NCI-H2196 treated with DMSO at 0.1 percent for 48 hours (cell line): ENCODE data around the gene NLGN2.
"Not testable (repeated sequence)": the region's sequence is repeated elsewhere in the genome, so short reads cannot be mapped to it uniquely, and the experiment has no call there.

Source experiments
- DNase-seq: peaks from one replicate; lab custom pipeline; 2025; ENCODE audit not compliant: unreplicated experiment; lab: John Stamatoyannopoulos, UW

Gene NLGN2

DNA sequence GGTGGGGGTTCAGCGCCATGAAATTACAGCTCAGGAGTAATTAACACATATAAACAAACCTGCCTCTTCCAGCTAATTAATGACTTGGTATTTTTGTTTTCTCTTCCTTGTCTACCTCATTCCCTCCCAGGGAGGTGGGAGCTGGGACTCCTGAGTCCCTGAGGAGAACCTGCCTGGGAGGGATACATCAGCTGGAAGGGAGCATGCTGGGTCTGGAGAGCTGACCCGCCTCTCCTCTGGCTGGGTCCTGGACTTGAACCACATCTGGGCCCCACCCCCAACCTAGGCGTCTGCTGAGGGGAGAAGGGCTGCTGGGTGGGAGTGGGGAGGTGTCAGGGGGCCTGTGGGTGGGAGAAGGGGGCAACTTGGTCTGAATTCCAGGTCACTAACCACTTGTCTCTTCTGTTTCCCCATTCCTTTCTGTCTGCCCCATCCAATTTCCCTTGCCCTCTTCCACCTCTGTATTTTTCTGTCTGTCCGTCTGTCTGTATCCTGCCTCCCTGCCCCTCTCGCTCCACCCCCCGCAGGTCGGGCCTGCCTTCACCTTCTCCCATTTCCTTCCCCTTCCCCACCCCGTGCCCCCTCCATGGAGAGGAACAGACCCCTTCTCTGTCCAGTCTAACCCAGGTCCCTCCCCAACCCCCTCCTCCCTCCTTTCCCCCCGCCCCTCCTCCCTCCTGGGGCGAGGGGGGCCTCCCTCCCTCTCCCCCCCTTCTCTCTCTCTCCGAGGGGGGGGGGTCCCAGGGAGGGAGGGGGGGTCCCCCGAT lies at the start of gene NLGN2:
Gene NLGN2 (plus strand): TSS at position 361 of the 767 bp plus-strand sequence. CDS start 411 bp downstream, outside the sequence.
- no peak for DNase-seq

DNA sequence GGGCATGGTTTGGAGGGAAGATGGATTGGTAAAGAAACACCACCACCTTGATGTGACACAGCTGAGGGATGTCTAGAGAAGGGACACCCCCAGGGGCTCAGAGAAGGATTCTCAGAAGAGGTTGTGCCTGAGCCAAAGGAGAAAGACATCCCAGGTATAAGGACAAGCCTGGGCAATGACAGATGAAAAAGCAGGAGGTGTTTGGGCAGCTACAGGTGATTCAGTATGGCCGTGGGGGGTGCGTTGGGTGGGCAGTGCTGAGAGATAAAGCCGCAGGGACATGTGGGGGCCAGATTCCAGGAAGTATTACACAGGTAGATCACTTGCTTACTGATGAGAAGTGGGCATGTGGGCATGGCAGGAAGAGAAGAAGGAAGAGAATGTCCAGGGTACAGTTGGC lies 45.7 kb upstream of the NLGN2 start:
- DNase-seq = no peak

DNA sequence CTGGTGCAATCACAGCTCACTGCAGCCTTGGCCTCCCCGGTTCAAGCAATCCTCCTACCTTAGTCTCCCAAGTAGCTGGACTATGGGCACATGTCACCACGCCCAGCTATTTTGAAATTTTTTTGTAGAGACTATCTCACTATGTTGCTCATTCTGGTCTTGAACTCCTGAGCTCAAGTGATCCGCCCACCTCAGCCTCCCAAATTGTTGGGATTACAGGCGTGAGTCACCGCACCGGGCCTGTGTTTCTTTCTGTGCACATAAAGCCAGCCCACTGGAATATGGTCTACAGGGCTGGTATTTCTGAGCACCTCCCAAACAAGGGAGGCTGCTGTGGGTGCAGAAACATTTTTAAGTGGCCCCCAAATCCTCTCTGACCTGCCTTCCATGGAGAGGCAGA lies 44.3 kb upstream of the NLGN2 start:
- no peak for DNase-seq

DNA sequence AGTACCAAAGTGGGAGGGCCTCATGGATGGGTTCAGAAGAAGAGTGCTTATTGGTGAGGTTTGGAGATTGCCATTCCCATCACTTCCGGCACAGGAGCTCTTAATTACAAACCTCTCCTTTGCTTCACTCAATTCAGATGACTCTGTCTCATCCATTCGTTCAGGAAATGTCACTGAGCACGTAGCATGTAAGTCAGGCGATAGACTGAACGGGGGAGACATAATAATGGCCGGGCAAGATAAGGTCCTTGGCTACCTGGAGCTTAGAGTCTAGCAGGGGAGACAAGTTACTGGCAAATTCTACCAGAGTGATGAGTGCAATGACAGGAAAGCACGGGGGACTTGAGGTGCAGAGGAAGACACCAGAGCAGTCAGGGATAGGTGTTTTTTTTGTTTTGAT lies 41.7 kb upstream of the NLGN2 start:
- not testable (repeated sequence) for DNase-seq

DNA sequence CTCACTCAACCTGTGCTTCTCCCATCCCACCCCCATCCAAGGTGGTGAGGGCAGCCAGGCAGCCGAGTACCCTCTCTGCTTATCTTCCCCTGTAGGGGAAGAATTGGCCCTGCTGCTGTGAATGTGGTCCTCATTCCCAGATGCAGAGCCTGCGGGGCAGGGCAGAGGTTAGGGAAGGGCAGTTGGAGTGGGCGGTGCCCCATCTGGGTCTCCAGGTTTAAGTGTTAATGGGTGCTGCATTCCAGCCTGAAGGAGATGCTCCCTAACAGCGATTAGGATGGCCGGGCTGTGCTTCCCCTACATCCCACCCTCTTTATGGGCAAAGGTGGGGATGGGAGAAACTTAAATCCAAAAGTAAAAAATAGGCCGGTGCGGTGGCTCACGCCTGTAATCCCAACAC lies 40.6 kb upstream of the NLGN2 start:
- no peak for DNase-seq

DNA sequence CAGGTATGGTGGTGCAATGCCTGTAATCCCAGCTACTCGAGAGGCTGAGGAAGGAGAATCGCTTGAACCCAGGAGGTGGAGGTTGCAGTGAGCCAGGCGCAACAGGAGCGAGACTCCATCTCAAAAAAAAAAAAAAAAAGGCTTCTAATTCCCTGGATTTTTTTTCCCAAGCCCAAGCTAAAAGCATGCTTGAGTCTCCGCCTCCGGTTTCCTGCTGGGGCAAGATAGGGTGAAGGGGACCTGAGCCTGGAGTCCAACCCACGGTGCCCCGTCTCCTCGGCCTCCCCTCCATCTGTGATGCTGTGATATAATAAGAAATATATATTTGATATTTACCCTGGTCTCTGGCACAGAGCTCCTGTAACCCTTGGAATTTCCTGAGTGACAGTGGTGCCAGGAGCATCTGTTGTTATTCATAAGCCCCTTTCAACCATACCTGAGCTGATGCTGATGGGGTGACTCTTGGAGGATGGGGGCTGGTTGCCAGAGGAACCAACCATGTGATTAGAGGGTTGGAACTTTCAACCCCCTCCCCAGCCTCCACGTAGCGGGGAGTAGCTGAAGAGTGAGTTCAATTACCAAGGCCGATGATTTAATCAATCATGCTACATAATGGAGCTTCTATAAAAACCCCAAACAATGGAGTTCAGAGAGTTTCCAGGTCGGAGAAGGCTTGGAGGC lies 39.6 kb upstream of the NLGN2 start:
- no peak for DNase-seq

DNA sequence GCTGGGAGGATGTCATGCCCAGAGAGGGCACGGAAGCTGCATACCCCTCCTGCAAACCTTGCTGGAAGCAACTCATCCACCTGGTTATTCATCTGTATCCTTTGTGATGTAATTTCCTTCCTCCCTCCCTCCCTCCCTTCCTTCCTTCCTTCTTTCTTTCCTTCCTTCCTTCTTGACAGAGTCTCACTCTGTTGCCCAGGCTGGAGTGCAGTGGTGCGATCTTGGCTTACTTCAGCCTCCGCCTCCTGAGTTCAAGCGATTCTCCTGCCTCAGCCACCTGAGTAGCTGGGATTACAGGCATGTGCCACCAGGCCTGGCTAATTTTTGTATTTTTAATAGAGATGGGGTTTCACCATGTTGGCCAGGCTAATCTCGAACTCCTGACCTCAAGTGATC lies 39.0 kb upstream of the NLGN2 start:
- not testable (repeated sequence) for DNase-seq

DNA sequence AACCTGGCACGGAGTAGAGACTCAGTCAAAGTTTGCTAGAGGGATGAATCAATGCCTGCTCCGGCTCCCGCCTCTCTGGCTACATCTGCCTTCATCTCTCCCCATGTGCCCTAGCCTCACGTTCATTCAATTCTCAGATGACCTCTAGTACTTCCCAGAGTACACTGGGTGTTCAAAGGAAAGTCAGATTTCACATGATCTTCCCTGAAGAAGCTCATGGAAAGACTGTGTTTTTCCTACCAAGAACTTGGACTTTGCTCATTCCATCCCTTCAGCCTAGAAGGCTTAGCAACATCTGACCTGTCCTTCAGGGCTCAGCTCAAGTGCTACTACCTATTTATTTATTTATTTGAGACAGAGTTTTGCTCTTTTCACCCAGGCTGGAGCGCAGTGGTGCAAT lies 37.8 kb upstream of the NLGN2 start:
- no peak for DNase-seq

DNA sequence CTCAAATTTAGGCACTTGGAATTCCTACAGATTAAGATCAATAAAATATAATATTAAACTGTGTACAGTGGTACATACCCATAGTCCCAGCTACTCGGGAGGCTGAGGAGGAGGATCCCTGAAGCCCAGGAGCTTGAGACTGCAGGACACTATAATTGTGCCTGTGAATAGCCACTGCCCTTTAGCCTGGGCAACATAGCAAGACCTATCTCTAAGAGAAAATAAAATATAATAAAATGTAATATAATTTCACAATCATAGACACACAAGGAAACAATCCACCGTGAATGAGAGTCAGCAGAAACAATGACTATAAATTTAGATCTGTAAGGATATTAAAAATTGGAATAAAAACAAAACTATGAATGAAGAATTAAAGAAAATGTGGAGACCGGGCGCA lies 36.8 kb upstream of the NLGN2 start:
- no peak for DNase-seq

DNA sequence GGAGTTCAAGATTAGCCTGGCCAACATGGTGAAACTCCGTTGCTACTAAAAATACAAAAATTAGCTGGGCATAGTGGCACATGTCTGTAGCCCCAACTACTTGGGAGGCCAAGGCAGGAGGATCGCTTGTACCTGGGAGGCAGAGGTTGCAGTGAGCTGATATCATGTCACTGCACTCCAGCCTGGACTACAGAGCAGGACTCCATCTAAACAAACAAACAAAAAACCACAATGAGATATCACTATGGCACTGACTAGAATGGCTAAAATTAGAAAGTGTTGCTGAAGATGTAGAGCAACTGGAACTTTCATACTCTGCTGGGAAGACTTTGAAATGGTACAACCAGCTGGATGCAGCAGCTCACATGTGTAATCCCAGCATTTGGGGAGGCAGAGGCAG lies 33.3 kb upstream of the NLGN2 start:
- no peak for DNase-seq

DNA sequence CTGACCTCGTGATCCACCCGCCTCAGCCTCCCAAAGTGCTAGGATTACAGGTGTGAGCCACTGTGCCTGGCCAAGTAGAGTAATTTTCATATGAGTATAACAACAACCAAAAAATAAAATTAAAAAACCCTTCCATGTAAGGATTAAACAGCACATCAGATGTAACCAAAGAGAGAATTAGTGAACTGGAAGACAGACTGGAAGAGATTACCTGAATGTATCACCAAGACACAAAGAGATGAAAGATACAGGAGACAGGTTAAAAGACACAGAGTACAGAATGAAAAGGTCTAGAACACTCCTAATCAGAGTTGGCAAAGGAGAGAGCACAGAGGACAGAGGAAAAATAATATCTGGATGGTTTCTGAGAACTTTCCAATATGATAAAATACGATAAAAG lies 28.5 kb upstream of the NLGN2 start:
- DNase-seq = no peak

DNA sequence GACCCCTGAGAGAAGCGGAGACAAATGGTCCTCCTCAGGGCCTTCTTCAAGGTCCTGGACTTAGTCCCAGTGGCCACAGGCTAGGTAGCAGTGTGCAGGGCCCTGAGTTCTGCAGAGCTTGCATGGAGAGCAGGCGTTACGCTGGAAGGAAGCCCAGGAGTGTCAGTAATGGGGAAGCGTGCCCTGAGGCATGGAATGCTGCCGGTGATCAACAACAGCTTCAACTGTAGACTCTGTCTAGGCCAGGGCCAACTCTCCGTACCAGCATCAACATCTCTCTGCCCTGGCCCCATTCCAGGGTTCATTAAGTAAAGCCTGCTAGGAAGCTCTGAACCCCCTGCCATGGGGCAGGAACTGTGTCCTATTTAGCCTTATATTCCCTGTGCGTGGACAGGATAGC lies 27.3 kb upstream of the NLGN2 start:
- no peak for DNase-seq

DNA sequence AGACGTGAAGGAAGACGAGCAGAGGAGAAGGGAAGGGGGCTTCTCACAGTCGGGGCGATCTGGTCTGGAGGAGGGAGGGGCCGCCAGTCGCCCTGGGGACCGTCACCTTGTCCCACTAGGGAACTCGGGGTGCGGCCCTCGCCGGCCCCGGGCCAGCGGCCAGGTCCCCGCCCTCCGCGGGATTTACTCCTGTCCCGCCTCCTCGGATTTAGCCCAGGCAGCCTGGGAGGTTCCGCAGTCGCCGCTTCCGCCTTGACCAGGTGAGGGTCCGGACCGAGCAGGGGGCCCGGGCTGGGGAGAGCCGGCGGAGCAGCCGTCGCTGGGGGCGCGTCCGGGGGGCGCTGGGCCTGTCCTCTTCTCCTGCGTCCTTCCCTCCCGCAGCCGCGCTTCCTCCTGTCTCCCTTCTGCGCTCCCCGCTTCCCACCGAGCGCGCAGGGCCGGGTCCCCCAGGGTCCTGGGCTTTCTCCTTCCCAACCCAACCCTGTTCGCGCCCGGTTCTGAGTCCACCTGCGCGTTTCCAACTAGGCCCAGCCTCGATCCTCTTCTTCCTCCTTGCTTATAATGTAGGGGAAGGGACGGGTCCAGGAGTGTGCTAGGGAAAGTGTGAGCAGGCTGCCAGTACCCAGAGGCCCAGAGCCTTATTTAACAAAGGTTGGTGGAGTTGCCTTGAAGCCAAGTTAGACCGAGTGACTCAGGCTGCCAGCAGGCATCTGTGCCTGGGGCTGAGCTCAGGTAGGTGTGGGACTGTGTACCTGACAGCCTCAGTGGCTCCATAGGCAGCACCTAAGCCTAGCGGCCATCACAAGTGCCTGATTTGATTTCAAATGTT lies 26.6 kb upstream of the NLGN2 start, which contains the start of gene TNK1:
Gene TNK1 (plus strand): TSS at position 235 of the 829 bp plus-strand sequence. CDS start 1,838 bp downstream, outside the sequence.
- no peak for DNase-seq

DNA sequence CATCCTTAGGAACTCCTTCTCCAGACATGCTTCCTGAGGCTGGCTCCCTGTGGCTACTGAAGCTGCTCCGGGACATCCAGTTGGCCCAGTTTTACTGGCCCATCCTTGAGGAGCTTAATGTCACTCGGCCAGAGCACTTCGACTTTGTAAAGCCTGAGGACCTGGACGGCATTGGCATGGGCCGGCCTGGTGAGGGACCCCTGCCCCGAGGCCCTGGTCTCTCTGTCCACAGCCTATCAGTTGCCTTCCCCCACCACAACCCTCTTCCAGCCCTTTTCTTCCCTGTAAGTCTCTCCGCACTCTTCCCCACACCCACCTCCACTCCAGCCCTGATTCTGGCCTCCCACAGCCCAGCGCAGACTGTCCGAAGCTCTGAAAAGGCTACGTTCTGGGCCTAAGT lies 24.7 kb upstream of the NLGN2 start:
- no peak for DNase-seq

DNA sequence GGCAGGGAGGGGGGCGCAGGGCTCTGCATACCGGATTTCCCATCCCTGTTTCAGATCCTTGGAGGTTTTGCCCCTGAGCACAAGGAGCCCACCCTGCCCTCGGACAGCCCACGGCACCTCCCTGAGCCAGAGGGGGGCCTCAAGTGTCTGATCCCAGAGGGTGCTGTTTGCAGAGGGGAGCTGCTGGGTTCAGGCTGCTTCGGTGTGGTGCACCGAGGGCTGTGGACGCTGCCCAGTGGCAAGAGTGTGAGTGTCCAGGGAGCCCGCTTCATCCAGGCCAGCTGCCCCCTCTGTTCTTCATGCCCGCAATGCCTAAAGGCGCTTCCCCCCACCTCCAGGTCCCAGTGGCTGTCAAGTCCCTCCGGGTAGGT lies 24.3 kb upstream of the NLGN2 start:
- DNase-seq = no peak

DNA sequence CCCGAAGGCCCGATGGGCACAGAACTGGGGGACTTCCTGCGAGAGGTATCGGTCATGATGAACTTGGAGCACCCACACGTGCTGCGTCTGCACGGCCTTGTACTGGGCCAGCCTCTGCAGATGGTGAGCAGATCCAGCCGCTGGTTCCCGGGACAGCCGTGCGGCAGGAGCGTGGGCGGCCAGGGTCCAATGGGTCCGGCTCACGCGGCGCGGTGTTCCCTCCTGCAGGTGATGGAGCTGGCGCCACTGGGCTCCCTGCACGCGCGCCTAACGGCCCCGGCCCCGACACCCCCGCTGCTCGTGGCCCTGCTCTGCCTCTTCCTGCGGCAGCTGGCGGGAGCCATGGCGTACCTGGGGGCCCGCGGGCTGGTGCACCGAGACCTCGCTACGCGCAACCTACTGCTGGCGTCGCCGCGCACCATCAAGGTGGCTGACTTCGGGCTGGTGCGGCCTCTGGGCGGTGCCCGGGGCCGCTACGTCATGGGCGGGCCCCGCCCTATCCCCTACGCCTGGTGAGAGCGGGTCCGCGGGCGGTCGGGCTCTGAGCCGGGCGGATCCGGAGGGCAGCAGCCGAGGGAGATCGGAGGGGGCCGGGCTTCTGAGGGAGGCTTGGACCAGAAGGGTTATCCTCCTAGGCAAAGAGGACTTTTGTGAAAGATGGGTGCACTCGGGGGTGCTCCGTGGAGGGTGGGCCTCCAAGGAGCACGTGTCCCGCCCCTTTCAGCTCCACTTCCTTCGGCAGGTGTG lies 23.7 kb upstream of the NLGN2 start:
- peak; percentile 5 for DNase-seq

DNA sequence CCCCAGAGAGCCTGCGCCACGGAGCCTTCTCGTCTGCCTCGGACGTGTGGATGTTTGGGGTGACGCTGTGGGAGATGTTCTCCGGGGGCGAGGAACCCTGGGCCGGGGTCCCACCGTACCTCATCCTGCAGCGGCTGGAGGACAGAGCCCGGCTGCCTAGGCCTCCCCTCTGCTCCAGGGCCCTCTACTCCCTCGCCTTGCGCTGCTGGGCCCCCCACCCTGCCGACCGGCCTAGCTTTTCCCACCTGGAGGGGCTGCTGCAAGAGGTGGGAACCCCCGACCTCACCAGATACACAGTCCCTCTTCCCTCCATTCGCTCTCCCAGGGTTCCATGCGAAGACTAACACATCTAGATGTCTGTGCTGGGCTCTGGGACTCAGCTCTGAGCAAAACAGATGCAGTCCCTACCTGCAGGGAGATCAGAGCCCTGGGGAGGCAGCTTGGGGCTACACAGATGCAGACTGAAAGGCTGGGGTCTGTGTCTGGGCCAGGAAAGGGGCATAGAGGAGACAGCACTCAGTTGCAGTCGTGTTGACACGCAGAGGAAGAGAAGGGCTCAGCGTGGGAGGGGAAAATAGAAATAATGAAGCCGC lies 23.1 kb upstream of the NLGN2 start:
- DNase-seq = no peak

DNA sequence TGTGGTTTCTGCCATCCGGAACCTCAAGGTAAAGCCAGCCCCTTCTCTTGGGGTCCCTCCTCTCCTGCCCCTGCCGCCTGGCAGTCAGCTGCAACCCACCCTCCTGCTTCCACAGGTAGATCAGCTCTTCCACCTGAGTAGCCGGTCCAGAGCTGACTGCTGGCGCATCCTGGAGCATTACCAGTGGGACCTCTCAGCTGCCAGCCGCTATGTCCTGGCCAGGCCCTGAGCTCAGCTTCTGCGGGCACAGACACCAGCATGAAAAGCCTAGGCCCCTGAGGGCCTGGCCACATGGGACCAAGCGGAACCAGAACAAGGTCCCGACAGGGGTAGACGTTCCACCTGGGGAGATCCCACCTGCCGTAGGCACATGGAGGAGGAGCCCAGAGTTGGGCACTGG lies 18.8 kb upstream of the NLGN2 start:
- no peak for DNase-seq

DNA sequence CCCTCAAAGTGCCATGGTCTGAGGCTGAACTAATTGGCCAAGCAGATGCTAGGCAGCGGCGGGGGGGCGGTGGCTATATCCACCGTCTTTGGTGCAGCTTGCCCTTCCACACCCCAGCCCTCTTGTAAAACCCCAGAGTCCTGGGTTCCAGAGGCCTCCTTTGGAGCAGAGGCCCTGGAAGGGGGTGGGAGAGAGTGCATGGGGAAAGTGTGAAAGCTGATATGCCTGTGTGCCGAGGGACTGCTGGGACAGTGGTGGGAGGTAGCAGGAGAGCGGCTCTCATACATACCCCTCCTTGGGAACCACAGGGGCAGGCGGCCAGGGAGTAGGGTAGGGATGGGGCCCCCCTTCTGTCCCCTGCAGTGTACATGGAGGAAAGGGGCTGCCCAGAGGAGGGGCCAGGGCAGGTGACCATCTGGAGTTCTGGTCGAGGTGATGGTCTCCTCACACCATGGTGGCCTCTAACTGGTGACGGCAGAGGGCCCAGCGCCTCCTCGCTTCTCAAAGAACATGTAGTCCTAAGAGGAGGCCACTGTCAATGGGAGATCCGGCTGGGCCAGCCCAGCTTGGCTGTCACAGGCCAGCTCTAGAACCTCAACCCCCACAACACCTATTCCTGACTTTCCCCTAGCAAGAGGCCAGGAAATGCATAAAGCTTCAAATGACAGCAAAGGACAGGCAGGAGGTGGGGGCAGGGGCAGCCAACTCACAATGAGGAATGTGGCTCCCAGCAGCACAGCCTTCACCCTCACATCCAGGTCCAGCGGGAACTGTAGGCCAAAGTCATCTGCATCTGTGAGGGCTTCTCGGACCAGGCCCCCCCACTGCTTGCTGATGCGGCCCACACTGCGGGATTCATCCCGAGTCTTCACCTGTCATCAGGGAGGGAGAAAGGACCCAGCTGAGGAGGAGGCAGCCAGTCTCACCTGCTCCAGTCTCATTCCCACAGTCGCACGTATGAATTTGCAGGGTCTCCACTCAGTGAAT lies 17.4 kb upstream of the NLGN2 start:
- no peak for DNase-seq
